HG03159 (cell line): ENCODE measurements around the gene CSMD2.

ENCODE experiments used
- ATAC-seq: cut with Tn5 transposase; IDR thresholded peaks from one replicate; pipeline ENCODE4 v1.9.1; 2021; ENCODE audit warnings: mild to moderate bottlenecking, moderate library complexity; ENCODE audit not compliant: unreplicated experiment

CSMD2 gene

DNA sequence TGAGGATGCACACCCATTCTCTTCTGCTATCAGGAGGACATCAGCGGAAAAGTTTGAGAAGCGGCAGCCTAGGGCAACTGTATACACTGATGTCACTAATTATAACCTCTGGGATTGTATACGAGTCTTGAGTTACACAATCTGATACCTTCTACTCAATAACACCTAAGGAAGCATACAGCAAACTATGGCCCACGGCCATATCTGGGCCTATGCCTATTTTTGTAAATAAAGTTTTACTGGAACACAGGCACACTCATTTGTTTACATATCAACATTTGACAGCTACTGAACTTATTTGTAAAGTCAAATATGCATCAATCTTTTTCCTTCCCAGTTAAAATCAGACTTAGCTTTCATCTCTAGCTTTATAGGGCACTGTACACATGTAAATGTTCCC, 505.4 kb downstream of the CSMD2 start:
- no peak for ATAC-seq

DNA sequence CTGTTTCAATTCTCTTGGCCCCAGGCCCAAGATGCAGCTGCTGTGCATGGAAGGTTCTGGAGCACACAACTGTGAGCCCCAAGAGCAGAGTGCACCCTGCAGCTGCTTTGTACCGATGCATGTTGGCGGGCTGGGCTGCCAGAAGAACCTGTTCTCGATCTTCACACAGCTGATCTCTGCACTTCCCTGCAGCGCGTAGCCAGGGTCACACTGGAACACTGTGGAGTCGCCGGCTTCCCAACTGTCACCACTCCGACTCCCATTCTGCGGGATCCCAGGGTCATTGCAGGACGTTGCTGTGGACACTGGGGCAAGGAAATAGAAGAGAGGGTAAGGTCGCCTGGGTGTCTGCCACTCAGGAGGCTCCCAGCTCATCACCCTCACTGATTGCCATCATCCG, 507.2 kb downstream of the CSMD2 start:
- ATAC-seq, result no peak

GRCh38 chr1:33656467-33657005, 508.5 kb downstream of the CSMD2 start:
- ATAC-seq, result no peak

GRCh38 chr1:33655496-33655895, 509.5 kb downstream of the CSMD2 start:
- no peak for ATAC-seq

DNA sequence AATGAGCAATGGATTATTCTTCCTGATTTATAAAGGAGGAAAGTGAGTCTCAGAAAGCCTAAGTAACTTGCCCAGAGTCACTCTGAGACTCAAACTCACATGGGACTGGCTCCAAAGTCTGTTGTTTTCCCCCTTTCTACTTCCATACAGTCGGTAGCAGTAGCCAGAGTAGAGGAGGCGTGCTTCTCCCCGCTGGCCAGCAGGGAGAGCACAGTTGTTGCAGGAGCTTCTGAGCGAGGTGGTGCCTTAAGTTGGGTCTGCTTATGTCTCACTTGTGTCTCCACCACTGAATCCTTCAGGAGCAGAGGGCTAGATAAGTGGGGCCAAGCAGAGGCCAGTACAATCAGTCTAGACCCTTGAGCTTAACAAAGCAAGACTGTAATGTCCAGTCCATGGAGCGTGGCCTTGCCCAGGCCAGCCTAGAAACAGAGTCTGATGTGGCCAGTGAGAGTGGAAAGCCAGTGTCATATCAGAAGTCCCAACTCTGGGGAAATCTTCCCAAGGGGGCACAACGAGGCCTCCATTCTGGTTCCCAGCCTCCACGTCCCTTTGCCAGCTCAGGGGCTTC, 510.7 kb downstream of the CSMD2 start:
- ATAC-seq, result no peak

DNA sequence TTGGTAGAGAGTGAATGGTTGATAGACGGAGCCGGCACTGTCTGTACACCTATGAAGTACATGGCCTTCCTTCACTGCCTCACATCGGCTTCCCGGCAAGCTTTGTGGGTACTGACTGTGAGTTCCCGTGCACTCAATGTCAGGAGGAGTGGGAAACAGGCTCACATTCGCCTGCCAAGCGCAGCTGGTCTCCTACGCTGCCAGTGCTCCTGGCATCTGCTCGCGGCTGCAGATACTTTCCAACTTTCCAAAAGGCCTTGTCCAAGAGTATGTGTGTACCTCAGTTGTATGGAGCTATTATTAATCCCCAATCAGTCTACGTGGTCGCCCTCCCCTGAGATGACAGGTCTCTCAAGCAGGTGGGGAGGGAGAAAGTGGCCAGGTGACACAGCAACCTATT, 511.8 kb downstream of the CSMD2 start:
- ATAC-seq, result no peak

- no peak for ATAC-seq
These were observed 514.3 kb downstream of the CSMD2 start for GRCh38 chr1:33650708-33651107.

DNA sequence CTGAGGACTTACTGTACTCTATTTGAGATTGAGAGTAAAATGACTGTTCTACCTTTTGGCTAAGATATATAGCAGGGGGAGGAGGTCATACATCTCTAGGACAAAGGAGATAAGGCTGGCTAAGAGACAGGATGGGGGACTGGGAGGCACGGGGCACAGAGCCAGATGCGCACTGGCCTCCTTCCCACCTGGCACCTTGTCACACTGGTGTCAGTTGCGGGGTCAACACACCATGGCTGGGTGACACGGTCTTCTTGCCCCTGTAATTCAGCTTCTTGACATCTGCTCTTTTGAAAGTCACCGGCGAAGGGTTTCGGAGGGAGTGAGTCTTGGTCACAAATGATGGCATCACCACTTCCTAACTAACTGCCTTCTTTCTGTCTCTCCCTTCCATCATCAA, 515.3 kb downstream of the CSMD2 start:
- no peak for ATAC-seq

GRCh38 chr1:33643216-33643615, 521.8 kb downstream of the CSMD2 start:
- ATAC-seq, result no peak

- ATAC-seq, result no peak
These were observed 523.8 kb downstream of the CSMD2 start for GRCh38 chr1:33641104-33641830.

- ATAC-seq, result no peak
These were observed 524.8 kb downstream of the CSMD2 start for GRCh38 chr1:33640114-33640660.

DNA sequence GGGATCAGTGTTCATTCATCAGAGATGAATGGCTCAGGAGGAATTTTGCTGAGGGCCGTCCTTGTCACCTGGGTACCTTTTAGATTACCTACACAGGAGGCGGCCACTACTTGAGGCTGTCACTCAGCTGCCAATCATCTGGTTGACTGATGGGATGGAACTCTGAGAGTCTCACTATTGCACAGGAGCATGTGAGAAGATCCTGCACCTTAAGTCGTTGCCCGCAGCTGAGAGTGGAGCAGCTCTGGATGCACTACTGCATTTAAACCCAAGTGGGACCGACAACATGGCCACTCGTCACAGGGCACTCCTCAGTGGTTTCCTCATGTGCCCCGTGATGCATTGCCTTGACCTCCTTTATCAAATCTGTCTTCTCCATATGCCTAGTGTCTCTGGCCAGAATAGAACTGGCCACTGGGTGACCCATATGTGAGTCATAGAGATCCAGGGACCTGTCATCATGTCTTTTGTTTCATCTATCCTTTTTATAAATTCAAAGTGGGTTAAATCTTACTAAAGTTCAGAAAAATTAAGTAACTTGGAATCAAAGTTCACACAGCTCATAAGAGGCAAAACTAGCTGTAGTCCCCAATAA, 527.1 kb downstream of the CSMD2 start:
- no peak for ATAC-seq

DNA sequence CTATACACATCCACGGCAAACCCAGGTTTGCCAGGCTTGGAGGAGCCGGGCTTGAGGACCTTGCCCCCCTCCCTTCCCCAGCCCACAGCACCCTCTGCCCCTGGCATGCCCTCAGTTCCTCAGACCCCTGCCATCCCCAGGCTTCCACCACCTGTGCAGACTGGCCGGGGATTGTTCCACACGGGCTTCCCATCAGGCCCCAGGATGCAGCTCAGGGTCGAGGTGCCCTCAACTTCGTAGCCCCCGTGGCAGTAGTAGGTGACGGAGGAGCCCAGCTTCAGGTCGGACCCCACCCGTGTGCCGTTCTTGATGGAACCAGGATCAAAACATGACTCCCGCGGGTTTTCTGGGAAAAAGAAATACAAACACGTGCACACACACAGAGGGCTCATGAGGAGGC, 528.8 kb downstream of the CSMD2 start:
- ATAC-seq, result no peak

DNA sequence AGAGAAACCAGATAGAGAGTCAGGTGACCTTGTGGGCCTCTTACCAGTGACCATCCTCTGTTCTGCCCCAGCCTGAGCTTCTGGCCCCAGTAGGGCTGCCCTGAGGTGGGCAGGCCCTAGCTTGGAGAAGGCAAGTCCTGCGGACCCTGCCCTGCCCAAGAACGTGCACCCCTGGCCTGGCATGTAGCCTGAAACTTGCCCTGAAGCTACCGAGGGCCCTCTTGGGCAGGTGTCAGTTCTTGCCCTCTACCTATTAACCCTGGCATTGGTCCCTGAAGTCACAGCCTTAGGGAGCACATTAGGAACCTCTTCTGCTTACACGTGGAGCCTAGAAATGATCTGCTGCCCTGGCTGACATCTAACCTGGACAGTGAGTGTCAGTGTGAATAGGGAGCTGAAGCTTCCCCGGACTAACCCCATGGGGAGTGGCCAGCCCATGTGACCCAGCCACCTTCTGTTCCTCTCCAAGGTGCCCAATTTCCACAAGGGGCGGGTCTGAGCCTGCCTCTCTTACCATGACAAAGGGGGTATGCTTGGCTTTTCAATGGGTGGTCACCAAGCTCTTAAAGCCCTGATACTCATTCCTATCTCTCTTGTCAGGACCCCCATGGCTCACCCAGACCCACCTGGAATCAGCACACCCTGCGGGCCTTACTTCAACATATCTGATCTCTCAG, 529.6 kb downstream of the CSMD2 start:
- ATAC-seq, result no peak

- ATAC-seq, result no peak
These were observed 530.2 kb downstream of the CSMD2 start for GRCh38 chr1:33634806-33635205.

- ATAC-seq, result no peak
These were observed 530.9 kb downstream of the CSMD2 start for GRCh38 chr1:33634143-33634542.

- ATAC-seq, result no peak
These were observed 531.8 kb downstream of the CSMD2 start for GRCh38 chr1:33633019-33633801.

DNA sequence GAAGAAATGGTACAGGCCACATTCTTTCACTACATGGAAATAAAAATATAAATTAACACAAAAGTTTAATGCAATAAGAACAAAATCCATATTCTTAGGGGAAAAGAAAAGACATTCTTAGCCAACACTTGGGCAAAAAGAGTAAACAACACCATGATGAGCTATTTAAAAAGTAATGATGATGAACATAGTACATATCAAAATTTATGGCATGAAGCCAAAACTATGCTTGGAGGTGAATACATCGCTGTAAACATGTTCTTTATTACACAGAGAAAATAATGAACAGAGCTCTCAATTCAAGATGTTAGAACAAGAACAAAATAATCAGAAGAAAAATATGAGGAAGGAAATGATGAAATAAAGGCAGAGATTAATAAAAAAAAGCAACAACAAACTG, 534.3 kb downstream of the CSMD2 start:
- ATAC-seq, result no peak

DNA sequence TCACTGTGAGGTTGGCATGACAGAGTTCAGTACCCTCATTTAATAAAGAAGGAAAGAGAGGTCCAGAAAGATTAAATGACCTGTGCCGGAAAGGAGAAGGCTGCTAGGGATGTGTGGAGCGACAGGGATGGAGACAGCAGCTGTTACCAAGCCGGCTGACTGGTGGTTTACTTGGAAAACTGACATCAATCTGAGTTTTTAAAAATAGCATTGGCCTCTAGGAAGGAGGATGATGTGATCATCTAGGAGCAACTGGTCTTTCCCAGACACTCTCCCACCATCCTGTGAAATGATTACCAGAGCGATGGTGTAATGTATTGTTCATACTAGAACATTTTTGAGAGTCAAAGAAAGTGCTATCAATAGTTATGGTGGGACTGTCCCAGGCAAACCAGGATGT, 538.2 kb downstream of the CSMD2 start:
- no peak for ATAC-seq

- ATAC-seq, result no peak
These were observed 539.8 kb downstream of the CSMD2 start for GRCh38 chr1:33624991-33625870.
